ENCODE data around the gene KCTD11. TPM values are rescaled to one million over a fixed set of nuclear protein-coding genes. Genes with fewer than 3 reads are reported as not detected.

KCTD11 gene
- total and polyA plus RNA-seq, 2 of the 13 experiments (the other 11 are each of a cell fraction or from before 2014, with no cell fraction given): 1.6 to 2.6 TPM

DNA sequence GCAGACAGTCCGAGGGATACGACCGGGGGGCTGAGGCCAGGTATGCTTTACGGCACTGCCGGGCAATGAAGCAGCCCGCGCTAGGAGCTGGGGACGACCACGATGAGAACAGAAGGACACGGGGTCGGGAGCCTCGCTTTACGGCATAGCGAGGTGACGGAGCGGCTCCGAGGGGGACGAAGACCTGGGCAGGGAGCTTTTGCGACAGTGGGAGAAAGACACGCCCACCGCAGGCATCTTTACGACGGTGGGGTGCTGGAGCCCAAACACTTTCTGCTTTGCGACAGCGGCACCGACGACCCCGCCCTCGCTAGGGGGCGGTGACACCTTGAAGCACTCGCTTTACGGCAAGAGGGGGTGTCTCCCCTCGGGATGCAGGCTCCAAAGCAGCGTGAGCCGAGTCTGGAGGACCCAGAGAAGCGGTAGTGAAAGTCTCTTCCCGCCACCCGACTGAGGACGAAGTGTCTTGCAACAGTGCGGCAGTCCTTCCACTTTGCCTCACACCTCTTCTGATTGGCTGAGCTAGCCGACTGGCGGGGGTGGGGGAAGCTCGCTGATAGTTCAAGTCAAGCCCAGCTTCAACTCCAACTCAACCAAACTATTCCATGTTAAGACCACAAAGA lies 22.5 kb upstream of the KCTD11 start (continued):
- no peak for TF ChIP-seq ARID2 (CRISPR knock-in tag; IDR thresholded peaks at IDR 0.05; ENCODE audit: borderline replicate concordance)
- no peak; the same call in 1 of the 2 replicates for TF ChIP-seq ZNF33B (CRISPR knock-in tag; IDR thresholded peaks at IDR 0.05)
- no peak for TF ChIP-seq PRMT3 (CRISPR knock-in tag; IDR thresholded peaks at IDR 0.05; ENCODE audit: borderline replicate concordance, low read depth)
- TF ChIP-seq, protein P1, sequence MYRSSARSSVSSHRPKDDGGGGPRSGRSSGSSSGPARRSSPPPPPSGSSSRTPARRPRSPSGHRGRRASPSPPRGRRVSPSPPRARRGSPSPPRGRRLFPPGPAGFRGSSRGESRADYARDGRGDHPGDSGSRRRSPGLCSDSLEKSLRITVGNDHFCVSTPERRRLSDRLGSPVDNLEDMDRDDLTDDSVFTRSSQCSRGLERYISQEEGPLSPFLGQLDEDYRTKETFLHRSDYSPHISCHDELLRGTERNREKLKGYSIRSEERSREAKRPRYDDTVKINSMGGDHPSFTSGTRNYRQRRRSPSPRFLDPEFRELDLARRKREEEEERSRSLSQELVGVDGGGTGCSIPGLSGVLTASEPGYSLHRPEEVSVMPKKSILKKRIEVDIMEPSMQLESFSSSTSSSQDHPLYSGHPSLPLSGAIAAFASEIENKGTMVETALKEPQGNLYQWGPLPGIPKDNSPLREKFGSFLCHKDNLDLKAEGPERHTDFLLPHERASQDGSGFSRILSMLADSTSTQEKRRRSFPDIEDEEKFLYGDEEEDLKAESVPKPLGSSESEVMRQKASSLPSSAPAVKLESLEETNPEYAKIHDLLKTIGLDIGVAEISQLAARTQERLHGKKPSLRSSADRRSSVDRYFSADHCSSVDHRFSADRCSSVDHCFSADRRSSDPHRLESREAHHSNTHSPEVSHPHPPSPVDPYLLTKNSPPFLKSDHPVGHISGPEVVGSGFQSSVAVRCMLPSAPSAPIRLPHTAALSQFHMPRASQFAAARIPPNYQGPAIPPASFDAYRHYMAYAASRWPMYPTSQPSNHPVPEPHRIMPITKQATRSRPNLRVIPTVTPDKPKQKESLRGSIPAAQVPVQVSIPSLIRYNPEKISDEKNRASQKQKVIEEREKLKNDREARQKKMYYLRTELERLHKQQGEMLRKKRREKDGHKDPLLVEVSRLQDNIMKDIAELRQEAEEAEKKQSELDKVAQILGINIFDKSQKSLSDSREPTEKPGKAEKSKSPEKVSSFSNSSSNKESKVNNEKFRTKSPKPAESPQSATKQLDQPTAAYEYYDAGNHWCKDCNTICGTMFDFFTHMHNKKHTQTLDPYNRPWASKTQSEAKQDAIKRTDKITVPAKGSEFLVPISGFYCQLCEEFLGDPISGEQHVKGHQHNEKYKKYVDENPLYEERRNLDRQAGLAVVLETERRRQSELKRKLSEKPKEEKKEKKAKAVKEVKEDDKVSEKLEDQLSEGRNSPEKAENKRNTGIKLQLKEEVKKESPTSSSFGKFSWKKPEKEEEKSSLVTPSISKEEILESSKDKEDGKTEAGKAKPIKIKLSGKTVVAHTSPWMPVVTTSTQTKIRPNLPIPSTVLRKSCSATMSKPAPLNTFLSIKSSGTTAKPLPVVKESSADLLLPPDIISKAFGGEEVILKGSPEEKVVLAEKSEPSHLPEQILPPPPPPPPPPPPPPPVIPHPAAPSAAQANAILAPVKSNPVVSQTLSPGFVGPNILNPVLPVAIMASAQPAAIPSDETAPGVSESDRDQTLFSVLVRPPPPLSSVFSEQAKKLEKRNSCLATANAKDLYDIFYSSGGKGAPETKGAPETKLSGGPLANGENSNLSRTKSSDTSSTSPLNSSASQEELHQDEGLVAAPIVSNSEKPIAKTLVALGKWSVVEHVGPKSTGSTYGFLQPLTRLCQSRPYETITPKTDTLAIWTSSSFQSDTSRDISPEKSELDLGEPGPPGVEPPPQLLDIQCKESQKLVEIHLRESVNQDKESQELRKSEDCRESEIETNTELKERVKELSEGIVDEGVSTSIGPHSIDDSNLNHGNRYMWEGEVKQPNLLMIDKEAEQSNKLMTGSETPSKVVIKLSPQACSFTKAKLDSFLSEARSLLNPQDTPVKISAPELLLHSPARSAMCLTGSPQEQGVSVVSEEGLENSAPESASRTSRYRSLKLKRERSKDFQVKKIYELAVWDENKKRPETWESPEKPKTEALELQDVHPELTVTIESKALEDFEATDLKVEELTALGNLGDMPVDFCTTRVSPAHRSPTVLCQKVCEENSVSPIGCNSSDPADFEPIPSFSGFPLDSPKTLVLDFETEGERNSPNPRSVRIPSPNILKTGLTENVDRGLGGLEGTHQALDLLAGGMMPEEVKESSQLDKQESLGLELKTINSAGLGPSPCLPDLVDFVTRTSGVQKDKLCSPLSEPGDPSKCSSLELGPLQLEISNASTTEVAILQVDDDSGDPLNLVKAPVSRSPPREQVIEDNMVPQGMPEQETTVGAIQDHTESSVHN (CRISPR knock-in tag; IDR thresholded peaks at IDR 0.05): no peak
- TF ChIP-seq ZMYM3 (CRISPR knock-in tag; IDR thresholded peaks at IDR 0.05): no peak; the same call in 1 of the 2 replicates
- TF ChIP-seq RFX5 (IDR thresholded peaks at IDR 0.05; ENCODE audit: low read depth, low read length): no peak
- peak; percentile 91 for TF ChIP-seq SAP130 (CRISPR knock-in tag; IDR thresholded peaks at IDR 0.05; ENCODE audit: low read depth)
- TF ChIP-seq ZNF589 (CRISPR knock-in tag; conservative IDR thresholded peaks at IDR 0.05): peak; percentile 74; the same call in 1 of the 2 replicates
- no peak for TF ChIP-seq CEBPZ (IDR thresholded peaks at IDR 0.05; ENCODE audit: low read length)
- no peak for TF ChIP-seq PLRG1 (conservative IDR thresholded peaks at IDR 0.05)
- no peak for TF ChIP-seq PLSCR1 (CRISPR knock-in tag; IDR thresholded peaks at IDR 0.05; ENCODE audit: borderline replicate concordance)
- peak; percentile 57; the same call in 1 of the 2 replicates for TF ChIP-seq ISL2 (CRISPR knock-in tag; IDR thresholded peaks at IDR 0.05)
- TF ChIP-seq ZNF260 (CRISPR knock-in tag; IDR thresholded peaks at IDR 0.05; ENCODE audit: borderline replicate concordance, low read depth): no peak
- no peak for TF ChIP-seq ATF4 (CRISPR knock-in tag; IDR thresholded peaks at IDR 0.05)
- TF ChIP-seq PCBP1 (IDR thresholded peaks at IDR 0.05; ENCODE audit: borderline replicate concordance, low read depth, low read length): no peak
